HG02840 (cell line): Measurements from ENCODE around the gene TMEM267.
"Not testable (repeated sequence)": the region's sequence is repeated elsewhere in the genome, so short reads cannot be mapped to it uniquely, and the experiment has no call there.

Experiments
- ATAC-seq: cut with Tn5 transposase; IDR thresholded peaks from one replicate; pipeline ENCODE4 v1.9.1; 2021; ENCODE audit warnings: mild to moderate bottlenecking, moderate library complexity, moderate number of reproducible peaks; ENCODE audit not compliant: unreplicated experiment, low FRiP score

TMEM267 gene

GRCh38 chr5:43465455-43465854 is 18.2 kb downstream of the TMEM267 start:
- ATAC-seq, result not testable (repeated sequence)

GRCh38 chr5:43461066-43461465 is 22.6 kb downstream of the TMEM267 start:
- no peak for ATAC-seq

- ATAC-seq, result no peak
Observed at GRCh38 chr5:43456556-43456955, 27.1 kb downstream of the TMEM267 start.

DNA sequence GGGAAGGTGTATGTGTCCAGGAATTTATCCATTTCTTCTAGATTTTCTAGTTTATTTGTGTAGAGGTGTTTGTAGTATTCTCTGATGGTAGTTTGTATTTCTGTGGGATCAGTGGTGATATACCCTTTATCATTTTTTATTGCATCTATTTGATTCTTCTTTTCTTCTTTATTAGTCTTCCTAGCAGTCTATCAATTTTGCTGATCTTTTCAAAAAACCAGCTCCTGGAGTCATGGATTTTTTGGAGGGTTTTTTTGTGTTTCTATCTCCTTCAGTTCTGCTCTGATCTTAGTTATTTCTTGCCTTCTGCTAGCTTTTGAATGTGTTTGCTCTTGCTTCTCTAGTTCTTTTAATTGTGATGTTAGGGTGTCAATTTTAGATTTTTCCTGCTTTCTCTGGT is 42.1 kb downstream of the TMEM267 start:
- not testable (repeated sequence) for ATAC-seq

DNA sequence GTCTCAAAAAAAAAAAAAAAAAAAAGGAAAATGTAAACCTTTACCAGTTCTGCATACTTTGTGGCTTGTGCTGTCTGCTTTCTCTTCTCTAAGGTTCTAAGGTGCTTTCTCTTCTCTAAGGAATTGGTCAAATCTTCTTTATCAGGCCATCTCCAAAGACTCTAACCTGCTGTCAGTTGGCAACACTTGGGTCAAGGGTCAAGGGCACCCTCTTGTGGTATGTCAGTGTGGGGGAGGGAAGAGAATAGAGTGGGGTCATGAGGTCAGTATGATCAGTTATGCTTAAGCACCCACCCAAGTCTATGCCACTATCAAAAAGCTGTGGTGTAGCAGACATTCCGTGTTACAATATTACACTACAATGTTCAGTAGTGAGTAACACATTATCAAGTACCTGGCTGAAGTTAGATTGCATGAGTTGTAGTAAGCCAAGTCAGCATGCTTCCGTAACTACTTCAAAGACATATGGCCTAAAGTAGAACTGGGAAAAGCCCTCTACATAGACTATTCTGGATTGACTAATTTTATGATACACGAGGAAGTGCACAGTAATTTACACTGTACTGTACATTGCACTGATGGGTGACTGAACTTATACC is 46.5 kb downstream of the TMEM267 start:
- no peak for ATAC-seq

- no peak for ATAC-seq
Observed at GRCh38 chr5:43433382-43433781, 50.3 kb downstream of the TMEM267 start.

GRCh38 chr5:43432486-43433375 is 50.9 kb downstream of the TMEM267 start:
- ATAC-seq, result no peak

DNA sequence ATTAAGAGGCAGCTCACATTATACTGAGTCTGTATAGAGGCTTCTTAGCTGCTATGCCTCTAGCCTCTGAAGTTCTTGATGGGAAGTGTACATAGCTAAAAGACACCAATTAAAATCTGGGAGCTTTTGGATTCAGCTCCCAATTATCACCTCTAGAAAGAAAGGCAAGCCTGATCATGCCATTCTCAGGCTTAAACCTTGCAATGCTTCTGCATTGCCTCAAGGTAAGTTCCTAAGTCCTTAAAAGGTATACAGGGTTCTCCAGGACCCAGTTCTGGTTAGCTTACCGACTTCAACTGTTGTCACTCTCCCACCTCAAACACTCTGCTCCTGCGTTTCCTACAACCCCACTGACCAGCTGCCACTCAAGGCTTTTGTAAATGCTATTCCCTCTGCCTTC is 54.0 kb downstream of the TMEM267 start:
- no peak for ATAC-seq

DNA sequence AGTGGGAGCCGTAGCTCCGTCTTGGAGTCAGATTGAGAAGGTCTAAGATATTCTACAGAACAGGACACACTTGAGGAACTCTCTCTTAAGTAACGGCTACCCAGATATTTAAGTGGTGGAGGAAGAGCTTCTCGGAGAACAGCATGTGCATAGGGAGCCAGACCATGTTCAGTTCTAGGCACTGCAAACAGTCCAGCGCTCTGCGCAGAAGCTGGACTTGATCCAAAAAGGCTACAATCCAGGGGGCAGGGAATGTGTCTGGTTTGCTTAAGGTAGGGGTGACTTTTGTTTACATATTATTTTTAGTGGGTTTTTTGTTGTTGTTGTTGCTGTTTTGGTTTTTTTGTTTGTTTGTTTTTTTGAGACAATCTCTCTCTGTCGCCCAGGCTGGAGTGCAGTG is 54.6 kb downstream of the TMEM267 start:
- ATAC-seq, result no peak

GRCh38 chr5:43427306-43427705 is 56.4 kb downstream of the TMEM267 start:
- ATAC-seq, result no peak

DNA sequence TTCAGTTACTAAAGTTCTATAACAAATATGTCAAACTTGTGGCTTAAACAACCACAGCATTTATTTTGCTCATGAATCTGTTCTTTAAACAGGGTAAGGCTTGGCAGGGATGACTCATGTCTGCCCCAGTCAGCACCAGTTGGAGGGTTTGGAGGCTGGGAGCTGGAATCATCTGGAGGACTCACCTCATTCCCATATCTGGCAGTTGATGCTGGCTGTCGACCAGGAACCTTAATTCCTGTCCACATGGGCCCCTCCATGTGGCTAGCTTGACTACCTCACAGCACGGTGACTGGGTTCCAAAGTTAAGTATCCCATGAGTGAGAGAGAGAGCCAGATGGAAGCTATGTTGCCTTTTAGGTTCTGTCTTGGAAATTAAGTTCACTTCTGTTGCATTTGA is 57.7 kb downstream of the TMEM267 start:
- ATAC-seq, result no peak

- ATAC-seq, result not testable (repeated sequence)
Observed at GRCh38 chr5:43423086-43423485, 60.6 kb downstream of the TMEM267 start.

DNA sequence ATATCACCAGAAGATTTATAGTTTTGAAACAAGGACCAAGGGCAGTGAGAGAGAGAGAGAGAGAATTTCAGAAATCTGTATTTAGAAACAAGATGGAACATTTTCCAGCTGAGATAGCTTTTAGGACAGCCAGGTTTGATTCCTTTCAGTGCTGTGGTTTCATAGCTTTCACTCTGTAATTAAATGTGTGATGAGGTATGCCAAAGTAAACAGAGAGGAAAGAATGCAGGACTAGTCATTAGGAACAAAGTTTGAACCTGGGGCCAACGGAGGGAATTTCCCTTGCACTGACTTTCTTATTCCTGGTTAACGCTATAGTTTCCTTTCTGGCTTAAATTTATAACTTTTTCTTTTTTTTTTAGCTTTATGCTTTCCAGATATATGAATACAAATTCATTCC is 61.5 kb downstream of the TMEM267 start:
- ATAC-seq, result no peak

- ATAC-seq, result no peak
Observed at GRCh38 chr5:43421450-43422133, 62.1 kb downstream of the TMEM267 start.

- ATAC-seq, result no peak
Observed at GRCh38 chr5:43420241-43420640, 63.4 kb downstream of the TMEM267 start.

- ATAC-seq, result no peak
Observed at GRCh38 chr5:43418561-43418960, 65.1 kb downstream of the TMEM267 start.

DNA sequence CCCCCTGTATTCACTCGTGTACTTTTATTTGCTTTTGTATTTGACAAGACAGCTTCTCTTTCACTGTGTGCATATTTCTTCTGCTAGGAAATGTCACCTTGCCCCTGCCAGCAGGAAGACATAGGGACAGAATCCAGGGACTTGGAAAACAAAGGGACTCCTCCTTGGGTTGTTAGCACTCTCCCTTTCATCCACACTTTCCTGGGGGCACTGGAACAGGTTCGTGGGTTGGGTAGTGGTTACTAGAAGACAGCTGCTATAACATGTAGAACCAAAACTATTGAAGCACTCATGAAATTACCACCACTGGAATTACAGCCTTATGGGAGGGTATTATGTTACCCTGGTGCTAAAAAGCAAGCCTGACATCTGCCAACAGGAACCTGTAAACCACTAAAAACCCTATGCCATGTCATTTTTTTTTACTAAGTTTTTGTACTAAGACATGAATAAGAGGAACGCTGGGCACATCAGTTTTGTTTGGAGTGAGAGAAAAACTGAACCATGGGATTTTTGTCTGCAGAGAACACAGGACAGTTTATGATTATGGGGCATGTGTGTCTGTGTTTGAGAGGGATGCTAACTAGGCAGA is 66.8 kb downstream of the TMEM267 start:
- ATAC-seq, result no peak

- ATAC-seq, result no peak
Observed at GRCh38 chr5:43415935-43416802, 67.5 kb downstream of the TMEM267 start.

DNA sequence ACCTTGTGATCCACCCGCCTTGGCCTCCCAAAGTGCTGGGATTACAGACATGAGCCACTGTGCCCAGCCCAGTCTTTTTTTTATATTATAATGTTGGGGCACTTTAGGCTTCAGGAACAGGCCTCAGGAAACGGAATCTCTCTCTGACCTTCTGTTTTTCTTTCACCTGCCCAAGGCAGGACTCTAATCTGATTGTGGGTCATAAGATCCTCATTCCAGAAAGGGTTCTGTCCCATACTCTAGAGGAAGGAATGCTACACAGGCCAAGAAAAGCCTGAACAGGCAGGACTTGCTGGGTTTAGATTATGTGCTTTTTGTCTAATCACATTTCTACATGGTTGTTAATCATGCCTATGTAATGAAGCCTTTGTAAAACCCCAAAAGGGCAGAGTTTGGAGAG is 69.7 kb downstream of the TMEM267 start:
- ATAC-seq, result no peak

DNA sequence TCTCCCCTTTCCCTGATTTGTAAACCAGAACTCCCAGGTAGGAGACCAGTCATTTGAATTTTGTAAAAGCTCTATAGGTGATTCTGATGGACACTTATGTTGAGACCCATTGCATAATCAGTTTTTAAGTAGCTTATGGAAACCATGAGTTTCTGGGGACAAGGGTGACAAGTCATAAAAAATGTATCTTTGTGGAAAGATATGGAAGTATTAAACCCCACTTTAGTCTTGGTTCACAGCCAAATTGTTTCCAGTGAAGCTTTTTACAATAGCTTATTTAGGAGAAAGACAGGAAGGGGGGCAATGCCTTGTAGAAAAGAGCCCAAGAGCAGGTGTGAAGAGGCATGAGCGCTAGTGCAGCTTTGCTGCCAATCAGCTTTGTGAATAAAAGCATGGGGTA is 71.0 kb downstream of the TMEM267 start:
- no peak for ATAC-seq
